ELR (cell line): ENCODE results near the gene HS6ST3.
"Not testable (repeated sequence)": the region's sequence is repeated elsewhere in the genome, so short reads cannot be mapped to it uniquely, and the experiment has no call there.

ENCODE experiments used
- DNase-seq: peaks from one replicate; pipeline ENCODE4 v3.0.0-alpha.2; 2015; ENCODE audit warnings: low read depth

The HS6ST3 gene

DNA sequence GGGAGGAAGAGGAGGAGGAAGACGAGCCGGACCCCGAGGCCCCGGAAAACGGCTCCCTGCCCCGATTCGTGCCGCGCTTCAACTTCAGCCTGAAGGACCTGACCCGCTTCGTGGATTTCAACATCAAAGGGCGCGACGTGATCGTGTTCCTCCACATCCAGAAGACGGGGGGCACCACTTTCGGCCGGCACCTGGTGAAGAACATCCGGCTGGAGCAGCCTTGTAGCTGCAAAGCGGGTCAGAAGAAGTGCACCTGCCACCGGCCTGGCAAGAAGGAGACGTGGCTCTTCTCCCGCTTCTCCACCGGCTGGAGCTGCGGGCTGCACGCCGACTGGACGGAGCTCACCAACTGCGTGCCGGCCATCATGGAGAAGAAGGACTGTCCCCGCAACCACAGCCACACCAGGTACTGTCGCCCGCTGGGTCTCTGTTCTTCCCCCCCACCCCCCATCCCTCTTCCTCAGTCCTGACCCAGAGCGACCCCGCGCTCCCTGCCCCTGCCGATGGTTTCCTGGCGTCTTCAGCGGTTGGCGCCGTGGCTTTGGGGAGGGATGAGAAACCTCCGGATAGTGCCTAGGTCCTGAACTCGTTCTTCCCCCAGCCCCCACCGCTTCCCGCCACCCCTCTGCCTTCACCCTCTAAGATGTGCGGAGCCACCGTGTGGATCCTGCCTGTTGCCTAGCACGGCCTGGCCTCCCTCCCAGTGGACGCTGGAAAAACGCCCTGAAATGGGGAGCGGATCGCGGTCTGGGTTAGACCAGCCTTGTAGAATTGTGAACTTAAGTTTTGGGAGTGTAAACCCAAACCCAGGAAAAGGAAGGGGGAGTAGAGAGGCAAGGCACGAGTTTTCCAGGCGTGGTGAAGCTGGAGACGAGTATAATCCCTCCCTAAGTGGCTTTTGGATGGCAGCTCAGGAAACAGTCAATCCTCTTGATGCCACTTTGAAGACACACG, 1.5 kb downstream of the HS6ST3 start:
- no peak for DNase-seq

DNA sequence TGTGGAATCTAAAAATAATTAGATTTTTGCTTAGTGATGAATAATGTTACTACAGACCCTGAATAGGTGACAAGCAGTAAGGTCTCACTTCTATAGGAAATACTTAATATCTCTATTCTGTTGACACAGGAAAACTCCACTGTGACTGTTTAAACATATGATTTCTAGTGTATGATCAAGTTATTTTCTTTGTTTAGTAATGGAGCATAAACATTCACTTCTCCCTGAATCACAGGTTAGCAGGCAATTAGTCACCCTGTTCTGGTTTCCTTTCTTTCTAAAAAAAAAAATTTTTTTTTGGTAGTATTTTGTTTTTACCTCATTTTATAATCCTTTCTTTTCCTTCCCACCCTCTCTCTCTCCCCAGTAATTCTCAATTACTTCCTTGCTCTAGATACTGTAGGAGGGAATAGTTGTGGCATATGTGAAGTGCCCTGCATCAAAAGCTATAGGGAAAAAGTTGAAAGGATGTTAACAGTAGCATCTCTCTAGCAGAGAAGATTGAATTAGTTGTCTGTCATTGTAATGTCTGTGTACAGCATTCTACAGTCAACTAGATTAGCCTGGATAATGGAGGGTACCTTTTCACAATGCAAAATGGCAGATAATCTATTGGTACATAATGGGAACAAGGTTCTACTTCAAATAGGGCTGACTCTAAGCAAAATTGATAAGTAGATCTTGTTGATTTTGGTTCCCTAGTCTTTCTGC, 3.5 kb downstream of the HS6ST3 start:
- peak; percentile 52 for DNase-seq

DNA sequence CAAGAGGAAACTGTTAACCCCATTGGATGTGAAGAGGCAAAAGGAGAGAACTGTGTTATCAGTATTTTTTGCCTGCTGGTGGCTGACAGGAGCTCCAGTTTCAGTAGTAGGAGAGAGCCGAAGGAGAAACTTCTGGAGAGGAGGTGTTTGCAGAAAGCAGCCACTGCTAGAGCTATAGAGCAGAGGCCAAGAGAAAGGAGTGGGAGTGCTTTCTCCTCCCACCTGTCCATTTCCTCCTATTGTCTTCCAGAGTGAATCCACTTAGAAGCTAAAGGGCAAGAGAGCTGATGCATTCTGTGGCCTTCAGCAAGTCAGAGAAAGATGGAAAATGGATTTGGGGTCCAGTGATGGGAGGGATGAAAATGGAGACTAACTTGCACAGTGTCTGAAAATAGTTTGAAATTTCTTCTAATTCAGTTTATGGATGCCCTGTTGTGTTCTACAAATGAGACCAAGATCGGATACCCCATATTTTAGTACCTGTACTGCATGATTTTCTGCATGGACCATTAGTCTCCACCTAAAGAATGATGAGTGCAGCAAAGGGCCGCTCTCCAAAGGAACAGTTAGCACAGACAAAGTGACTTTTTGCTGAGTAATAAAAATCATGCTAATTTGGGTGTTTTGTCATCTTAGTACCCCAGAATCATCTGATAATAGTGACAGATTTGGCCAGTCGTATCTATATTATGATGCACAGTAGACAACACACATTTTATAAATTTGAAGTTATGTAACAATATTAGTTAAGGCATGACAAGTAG, 10.7 kb downstream of the HS6ST3 start:
- no peak for DNase-seq

DNA sequence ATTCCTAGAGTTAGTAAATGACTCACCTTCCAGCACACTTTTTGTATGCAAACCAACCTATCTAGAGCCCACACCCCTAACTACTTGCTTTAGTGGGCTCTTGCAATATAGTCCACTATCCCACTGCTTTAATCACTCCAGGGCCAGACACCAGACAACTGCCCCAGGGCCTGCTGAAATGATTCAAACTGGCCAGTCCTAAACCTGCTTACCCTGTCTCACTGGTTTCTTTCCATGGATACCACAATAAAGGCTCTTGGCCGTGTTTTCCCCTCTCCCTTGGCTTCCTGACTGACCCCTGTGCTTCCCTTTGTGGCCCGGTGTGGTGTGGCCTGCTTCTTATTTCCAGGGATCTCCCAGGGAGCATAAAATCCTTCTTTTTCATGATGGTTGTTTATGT, 14.6 kb downstream of the HS6ST3 start:
- no peak for DNase-seq

DNA sequence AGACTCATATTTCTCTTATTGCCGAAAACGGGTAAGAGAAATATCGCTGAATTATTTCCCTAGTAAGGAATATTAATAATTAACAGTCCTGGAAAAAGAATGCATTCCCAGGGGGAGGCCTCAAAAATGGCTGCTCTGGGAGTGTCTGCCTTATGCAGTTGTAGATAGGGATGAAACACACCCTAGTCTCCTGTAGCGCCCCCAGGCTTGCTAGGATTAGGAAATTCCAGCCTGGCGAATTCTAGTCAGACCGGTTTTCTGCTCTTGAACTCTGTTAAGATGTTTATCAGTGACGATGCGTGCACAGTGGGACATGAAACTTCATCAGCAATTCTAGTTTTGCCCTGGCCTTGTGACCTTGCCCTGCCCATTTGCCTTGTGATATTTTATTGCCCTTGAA, 18.2 kb downstream of the HS6ST3 start:
- not testable (repeated sequence) for DNase-seq

DNA sequence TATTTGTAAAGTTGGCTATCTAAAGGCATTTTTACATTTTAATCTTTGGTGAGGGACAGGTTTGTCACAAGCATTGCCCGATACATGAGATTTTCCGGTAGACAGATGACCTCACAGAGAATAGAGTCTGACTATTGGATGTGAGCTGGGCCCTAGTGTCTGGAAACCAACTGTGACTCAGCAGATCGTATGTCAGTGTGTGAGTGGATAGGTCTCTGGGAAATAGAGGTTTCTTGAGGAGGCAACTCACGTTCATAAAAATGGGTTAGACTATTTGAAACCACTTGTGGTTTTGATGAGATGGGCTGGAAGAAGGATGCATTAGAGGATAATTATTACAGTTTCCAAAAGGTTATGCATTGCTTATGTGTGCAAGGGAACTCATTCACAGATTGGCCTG, 19.2 kb downstream of the HS6ST3 start:
- DNase-seq: no peak

DNA sequence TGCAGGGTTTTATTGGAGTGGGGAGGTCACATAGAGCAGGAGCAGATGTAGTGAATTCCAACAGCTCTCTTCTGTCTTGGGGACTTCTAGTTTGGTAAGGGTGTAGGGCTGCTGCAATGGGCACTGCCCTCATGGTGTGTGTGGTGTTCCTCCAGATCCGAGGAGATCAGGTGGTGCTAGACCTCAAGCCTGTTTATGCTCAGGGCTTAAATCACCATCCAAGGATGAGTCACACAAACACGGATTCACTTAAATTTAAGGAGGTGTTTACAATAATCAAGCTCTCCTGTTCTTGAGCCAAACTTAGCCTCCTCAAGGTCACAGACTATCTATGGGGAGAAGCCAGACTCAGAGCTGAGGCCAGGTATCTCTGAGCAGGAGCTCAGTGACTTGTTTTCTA, 23.0 kb downstream of the HS6ST3 start:
- no peak for DNase-seq

DNA sequence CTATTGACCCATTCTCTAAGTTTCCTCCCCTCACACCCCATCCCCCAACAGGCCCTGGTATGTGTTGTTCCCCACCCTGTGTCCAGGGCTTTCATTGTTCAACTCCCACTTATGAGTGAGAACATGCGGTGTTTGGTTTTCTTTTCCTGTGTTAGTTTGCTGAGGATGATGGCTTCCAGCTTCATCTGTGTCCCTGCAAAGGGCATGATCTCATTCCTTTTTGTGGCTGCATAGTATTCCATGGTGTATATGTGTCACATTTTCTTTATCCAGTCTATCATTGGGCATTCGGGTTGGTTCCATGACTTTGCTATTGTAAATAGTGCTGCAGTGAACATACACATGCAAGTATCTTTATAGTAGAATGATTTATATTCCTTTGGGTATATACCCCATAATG, 25.5 kb downstream of the HS6ST3 start:
- not testable (repeated sequence) for DNase-seq

DNA sequence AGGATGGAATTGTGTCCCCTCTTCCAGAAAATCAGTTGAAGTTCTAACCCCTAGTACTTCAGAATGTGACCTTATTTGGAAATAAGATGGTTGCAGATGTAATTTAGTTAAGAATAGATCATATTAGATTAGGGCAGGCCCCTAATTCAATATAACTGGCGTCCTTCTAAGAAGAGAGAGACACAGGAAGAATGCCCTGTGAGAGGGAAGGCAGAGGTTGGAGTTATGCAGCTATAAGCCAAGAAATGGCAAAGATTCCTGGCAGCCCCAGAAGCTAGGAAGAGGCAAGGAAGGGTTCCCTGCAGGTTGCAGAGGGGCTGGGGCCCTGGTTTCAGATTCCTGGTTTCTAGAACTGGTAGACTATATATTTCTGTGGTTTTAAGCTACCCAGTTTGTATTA, 30.0 kb downstream of the HS6ST3 start:
- DNase-seq: no peak

DNA sequence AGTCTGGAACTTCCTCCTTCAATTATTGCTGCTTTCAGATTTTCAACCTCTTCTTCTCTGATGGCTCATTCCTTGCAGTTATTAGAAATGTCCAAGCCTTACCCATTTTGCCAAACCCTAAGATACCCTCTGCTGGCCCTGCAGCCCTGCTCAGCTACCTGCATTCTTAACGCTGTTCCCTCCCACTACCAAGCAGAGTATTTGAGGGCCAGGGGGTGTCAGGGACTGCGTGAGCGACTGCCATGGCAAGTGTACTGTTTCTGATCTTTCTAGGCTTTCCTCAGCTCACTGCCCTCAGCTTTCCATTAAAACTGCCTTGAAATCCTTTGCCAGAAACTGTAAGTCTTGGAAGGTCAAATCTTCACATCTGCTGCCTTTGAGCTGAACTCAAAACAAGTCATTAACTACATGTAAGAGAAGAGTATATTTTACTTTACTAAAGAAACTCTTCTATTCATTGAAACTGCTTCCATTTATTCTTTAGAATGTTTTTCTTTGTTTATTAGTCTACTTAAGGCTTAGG, 41.0 kb downstream of the HS6ST3 start:
- no peak for DNase-seq

DNA sequence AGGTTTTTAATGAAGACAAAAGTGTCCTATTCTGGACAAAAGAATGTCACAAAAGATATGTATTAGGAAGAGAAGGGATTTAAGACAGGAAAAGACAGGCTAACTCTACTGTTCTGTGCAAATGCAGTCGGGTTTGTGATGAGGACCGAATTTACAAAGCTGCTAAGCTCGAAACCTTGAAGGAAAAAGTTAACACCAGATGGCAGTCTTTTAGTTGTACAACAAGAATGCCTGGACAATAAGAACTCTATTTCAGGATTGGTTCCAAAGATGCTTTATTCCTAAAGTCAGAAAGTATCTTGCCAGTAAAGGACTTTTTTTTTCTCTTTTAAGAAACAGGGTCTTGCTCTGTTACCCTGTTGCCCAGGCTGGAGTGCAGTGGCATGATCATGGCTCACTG, 51.1 kb downstream of the HS6ST3 start:
- DNase-seq: peak; percentile 46

DNA sequence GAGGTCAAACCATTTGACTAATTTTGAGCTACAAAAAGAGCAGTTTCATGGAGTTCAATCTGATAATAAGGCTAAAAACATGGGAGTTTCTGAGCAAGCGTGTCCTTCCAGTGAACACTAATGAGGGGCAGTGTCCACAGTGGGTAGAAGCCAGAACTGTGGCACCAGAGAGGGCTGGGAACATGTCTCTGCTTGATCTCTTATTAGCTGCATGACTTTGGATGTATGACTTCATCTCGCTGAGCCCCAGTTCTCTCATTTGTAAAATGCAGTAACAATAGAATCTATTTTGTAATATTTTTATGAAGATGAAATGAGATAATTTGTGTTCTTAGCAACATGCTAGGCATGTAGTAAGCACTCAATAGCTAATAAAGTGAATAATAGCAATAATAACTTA, 69.8 kb downstream of the HS6ST3 start:
- no peak for DNase-seq

DNA sequence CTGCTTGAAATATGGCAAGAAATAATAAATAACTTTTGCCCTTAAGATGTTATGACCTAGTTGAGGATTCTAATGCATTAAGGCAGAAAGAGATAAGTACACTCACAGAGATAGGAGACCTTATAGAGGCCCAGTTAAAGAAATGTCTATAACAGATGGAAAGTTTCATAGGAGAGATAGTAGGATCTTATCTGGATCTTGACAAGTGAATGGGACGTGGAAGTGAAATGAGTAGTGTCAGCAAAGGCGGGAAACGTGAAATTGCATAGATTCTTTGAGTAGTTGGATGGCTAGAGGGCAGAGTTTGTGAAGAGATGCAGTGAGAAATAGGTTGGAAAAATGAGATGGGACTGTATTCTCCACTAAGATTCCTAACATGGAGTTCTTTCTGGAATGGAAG, 71.2 kb downstream of the HS6ST3 start:
- no peak for DNase-seq

DNA sequence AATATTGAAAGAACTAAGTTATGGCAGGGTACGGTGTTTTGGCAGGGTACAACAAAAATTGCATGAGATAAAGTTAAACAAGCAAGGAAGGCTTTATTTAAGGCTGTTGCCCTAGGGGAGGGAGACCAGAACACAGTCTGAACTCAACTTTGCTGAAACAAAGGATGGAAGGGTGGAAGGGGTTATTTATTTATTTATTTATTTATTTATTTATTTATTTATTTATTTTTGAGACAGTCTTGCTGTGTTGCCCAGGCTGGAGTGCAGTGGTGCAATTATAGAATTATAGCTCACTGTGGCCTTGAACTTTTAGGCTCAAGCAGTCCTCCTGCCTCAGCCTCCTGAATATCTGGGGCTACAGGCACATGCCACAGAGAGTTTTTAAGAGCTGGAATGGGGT, 75.9 kb downstream of the HS6ST3 start:
- no peak for DNase-seq

DNA sequence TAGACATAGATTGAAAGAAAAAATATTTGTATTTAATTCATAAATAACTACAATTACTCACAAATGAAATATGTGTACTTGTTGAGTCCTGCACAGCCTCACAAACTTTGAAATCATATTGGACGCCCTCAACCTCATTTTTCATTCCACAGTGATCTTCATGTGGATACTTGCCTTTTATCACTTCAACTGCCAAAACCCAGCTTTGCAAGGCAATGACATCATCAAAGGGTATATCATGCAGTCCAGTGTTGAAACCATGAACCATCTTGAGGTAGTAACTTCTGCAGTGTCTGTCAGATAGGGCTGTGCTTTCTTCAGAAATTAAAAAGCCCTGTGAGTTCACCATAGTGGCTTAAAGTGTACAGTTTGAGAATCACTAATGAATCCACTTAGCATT, 82.2 kb downstream of the HS6ST3 start:
- DNase-seq: no peak

DNA sequence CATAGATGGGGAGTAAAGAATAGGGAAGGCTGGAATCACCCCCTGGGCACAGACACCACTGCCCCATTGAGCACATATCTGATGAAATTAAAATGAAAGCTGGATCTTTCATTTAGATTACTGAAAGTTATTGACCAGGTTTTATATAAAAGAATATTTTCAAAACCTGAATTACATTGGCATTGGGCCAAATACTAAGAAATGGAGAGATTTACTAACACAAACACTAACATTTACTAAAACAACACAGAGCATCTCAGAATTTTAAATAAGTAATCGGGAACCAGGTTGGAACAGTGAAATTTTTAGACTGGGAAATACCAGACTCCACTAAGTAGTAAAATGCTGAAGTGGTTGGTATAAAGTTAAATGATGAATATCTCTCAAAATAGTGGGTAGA, 88.9 kb downstream of the HS6ST3 start:
- no peak for DNase-seq

DNA sequence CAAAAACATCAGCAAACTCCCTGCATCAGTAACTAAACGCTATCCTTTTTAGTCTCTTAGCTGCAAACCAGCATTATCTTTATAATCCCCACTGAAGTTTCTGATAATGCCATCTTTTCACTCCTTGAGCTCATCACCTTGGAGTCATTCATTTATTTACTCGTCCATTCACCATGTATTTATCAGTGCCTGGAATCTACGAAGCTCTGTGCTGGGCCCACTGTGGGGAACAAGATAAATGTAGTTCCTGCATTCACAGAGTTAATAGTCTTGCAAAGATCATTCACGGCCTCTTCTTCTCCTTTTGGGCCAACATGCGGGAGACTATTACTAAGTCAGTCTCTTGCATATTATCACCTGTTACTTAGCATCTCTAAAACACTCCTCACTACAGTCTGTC, 89.4 kb downstream of the HS6ST3 start:
- DNase-seq: no peak

DNA sequence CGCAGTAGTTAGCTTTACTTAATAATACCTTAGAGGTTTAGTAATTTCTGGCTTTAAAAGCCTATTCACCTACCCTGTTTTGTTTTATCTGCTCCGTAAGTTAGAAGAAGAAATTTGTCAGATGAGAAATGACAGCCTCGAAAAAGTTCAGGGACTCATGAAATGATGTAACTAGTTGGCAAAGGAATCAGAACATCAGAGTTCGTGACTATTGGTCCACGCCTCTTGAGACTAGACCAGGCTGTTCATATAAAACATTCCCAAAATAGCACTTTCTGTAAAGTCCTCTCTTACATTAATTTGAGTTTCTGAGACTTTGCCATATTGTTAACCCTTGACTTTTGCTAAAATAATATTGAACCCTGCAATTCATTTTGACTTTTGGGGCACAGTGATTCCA, 92.0 kb downstream of the HS6ST3 start:
- no peak for DNase-seq

DNA sequence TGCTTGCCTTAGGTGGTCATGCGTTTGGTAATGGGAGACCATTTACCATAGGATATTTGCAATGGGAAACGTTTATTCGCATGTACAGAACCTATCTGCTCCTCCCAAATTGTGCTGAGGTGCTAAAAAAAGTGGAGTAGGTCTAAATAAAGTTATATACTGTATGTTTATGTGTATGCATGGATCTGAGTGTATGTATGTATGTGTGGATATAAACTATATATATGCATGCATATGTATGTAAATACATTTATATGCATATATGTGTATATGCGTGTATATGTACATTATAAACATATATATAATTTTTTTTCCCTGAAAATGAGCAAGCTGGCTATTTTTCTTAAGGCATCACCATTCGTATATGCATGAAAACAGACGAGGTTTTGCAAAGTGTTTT, 95.9 kb downstream of the HS6ST3 start:
- no peak for DNase-seq

DNA sequence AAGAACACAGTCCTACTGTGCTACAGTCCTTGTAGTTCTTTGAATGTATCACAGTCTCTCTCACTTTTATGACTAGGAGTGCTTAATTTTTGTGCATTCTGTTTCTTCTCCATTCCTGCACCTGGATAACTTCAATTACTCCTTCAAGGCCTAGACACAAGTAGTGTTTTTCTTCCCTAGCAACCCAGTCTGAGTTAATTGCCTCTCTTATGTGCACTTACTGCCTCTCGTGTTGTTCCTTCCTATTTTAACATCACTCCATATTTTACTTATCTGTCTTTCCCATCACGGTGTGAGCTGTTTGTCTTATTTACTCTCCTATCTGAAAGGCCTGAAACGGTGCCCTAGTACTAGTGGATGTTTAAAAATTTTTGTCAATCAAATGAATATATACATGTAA, 101.5 kb downstream of the HS6ST3 start:
- no peak for DNase-seq

DNA sequence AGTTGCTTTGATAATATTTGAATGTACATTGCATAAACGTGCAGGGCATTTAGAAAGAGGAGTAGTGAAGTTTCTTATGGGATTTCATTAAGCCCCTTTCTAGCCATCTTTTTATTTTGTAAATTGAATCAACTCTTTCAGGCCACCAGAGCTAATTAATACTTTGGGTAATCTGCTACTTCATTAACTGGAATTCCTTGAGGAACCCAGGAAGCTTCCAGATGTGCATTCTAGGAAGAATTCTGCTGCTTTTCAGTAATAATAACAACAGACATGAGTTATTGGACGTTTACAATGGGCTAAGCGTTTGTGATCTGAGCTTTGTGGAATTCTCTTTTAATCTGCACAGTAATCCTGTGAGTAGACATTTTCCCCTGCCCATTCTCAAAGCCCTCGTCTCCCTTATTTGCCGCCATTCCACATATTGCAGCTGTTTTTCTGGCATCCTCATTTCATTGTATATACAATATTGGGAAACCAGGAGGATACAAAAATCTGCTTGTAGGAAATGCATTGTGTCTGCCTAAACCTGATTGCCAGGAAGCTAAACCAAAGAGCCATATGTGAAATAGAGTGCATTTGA, 103.9 kb downstream of the HS6ST3 start:
- DNase-seq: no peak

DNA sequence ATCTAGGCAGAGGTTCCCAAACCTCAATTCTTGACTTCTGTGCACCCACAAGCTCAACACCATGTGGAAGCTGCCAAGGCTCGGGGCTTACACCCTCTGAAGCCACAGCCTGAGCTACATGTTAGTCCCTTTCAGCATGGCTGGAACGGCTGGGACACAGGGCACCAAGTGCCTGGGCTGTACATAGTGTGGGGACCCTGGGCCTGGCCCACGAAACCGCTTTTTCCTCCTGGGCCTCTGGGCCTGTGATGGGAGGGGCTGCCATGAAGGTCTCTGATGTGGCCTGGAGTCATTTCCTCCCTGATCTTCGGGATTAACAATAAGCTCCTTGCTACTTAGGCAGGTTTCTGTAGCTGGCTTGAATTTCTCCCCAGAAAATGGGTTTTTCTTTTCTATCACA, 108.1 kb downstream of the HS6ST3 start:
- DNase-seq: no peak
